Mesendoderm (in vitro differentiated cells): ENCODE measurements around the gene JPH2.
A peak's percentile ranks its signal among the peaks of the same experiment; 100 is the strongest.

ENCODE experiments used
- DNase-seq: peaks from one replicate; pipeline ENCODE4 v3.0.0; 2013
- H2AK5ac ChIP-seq: 2 replicates; pipeline ENCODE4 v1.6.1; 2013; ENCODE audit warnings: low read length, inconsistent platforms
- H2BK120ac ChIP-seq: 2 replicates; pipeline ENCODE4 v1.6.1; 2013; ENCODE audit warnings: low read depth, mild to moderate bottlenecking, low read length, moderate library complexity, mixed read lengths
- H2BK15ac ChIP-seq: replicated peaks from 2 replicates; pipeline ENCODE4 v1.6.1; 2013; ENCODE audit warnings: low read depth, mild to moderate bottlenecking, moderate library complexity
- H2BK5ac ChIP-seq: 2 replicates; pipeline ENCODE4 v1.6.1; 2013; ENCODE audit warnings: low read length, inconsistent platforms
- H3K18ac ChIP-seq: 2 replicates; pipeline ENCODE4 v1.6.1; 2013; ENCODE audit warnings: mild to moderate bottlenecking, low read length, mixed read lengths
- H3K23ac ChIP-seq: one replicate; pipeline ENCODE4 v1.6.1; 2013; ENCODE audit warnings: low read length
- H3K27ac ChIP-seq: 2 replicates; pipeline ENCODE4 v1.5.1; 2013; ENCODE audit warnings: low read depth, mild to moderate bottlenecking, inconsistent platforms, low read length, moderate library complexity
- H3K27me3 ChIP-seq: 2 replicates; pipeline ENCODE4 v1.6.1; 2013; ENCODE audit warnings: low read length, control low read depth, mild to moderate bottlenecking, inconsistent platforms; ENCODE audit not compliant: insufficient read depth, poor library complexity
- H3K36me3 ChIP-seq: 2 replicates; pipeline ENCODE4 v1.6.1; 2013; ENCODE audit warnings: low read length, inconsistent platforms; ENCODE audit not compliant: control insufficient read depth, insufficient read depth
- H3K4ac ChIP-seq: one replicate; pipeline ENCODE4 v1.6.1; 2013; ENCODE audit warnings: low read depth, mild to moderate bottlenecking, low read length, moderate library complexity
- H3K4me1 ChIP-seq: 2 replicates; pipeline ENCODE4 v1.6.1; 2013; ENCODE audit warnings: low read depth, low read length, inconsistent platforms; ENCODE audit not compliant: control insufficient read depth
- H3K4me2 ChIP-seq: 2 replicates; pipeline ENCODE4 v1.6.1; 2013; ENCODE audit warnings: low read length
- H3K4me3 ChIP-seq: 2 replicates; pipeline ENCODE4 v1.5.1; 2013; ENCODE audit warnings: mild to moderate bottlenecking, low read length
- H3K56ac ChIP-seq: one replicate; pipeline ENCODE4 v1.6.1; 2013; ENCODE audit warnings: low read length
- H3K79me1 ChIP-seq: 2 replicates; pipeline ENCODE4 v1.6.1; 2013; ENCODE audit warnings: low read length, inconsistent platforms
- H3K79me2 ChIP-seq: 2 replicates; pipeline ENCODE4 v1.6.1; 2013; ENCODE audit warnings: mild to moderate bottlenecking, low read length; ENCODE audit not compliant: control insufficient read depth, insufficient read depth
- H3K9ac ChIP-seq: 2 replicates; pipeline ENCODE4 v1.6.1; 2013; ENCODE audit warnings: low read length, inconsistent platforms
- H4K5ac ChIP-seq: one replicate; pipeline ENCODE4 v1.6.1; 2013; ENCODE audit warnings: low read length
- H4K8ac ChIP-seq: one replicate; pipeline ENCODE4 v1.6.1; 2013; ENCODE audit warnings: low read depth, mild to moderate bottlenecking, control low read depth, low read length, moderate library complexity
- WGBS: extraction: QIAGEN DNeasy Blood & Tissue Kit; methylation state at CpG from one replicate; pipeline ENCODE4 v1.1.7; 2013; ENCODE audit warnings: low lambda C conversion rate, missing lambda C conversion rate; ENCODE audit not compliant: insufficient coverage; ENCODE audit errors: extremely low coverage; 5-methylcytosine and 5-hydroxymethylcytosine counted together

Gene JPH2

DNA sequence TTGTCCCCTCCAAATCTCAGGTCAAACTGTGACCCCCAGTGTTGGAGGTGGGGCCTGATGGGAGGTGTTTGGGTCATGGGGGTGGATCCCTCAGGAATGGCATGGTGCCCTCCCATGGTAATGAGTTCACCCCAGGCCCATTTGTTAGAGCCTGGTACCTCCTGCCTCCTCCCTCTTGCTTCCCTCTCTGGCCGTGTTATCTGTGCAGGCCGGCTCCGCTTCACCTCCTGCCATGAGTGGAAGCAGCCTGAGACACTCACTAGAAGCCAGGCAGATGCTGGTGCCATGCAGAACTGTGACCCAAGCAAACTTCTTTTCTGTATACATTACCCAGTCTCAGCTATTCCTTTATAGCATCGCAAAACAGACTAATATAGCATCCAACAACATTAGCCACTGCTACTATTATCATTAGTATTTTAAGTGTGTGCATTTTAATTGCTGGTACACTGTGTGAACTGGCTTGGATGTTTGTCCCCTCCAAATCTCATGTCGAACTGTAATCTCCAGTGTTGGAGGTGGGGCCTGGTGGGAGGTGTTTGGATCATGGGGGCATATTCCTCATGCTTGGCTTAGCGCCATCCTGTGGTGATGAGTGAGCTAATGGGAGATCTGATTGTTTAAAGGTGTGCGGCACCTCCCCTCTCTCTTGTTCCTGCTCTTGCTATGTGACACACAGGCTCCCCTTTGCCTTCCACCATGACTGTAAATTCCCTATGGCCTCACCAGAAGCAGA lies 35.8 kb upstream of the JPH2 start:
- peak; percentile 71 for DNase-seq
- Histone ChIP-seq H3K9ac (no peak overlapping the region), H2BK5ac (no peak overlapping the region), H4K5ac (no peak overlapping the region), H3K18ac (no peak overlapping the region), H3K4me1 (no peaks in the 10 kb centered on the region), H3K23ac (no peak overlapping the region), H4K8ac (no peak overlapping the region), H2BK120ac (no peak overlapping the region), H3K79me2 (no peaks in the 10 kb centered on the region), H3K79me1 (no peaks in the 10 kb centered on the region), H3K4ac (no peak overlapping the region), H3K27ac (no peak overlapping the region), H3K36me3 (no peaks in the 10 kb centered on the region), H2BK15ac (no peak overlapping the region), H3K4me3 (no peak overlapping the region), H3K4me2 (no peak overlapping the region), H2AK5ac (no peak overlapping the region), H3K56ac (no peak overlapping the region), H3K27me3 (no peaks in the 10 kb centered on the region)
- no CpG with 5 or more reads among the region's 7 CpGs for WGBS

DNA sequence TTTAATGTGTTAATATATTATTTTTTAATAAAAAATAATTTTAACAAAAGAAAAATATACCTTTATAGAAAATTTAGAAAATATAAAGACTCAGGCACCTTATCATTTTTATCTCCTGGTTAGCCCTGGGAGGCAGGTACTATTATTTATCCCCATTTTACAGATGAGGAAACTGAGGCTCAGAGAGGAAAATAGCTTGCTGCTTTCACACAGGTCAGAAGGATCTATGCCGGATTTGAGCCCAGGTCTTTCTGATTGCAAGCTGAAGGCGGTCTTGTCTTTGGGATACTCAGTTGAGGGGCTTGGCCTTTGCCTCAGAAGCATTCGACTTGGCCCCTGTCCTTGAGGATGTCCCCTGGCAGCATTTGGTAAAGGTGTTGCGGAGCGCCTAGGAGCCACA lies 35.0 kb upstream of the JPH2 start:
- no peak overlapping the region for H3K18ac ChIP-seq
- no peak overlapping the region for H3K4me2 ChIP-seq
- no peak overlapping the region for H2AK5ac ChIP-seq
- DNase-seq: no peak
- WGBS: no CpG with 5 or more reads among the region's 5 CpGs
- H3K4ac ChIP-seq: no peak overlapping the region
- H3K79me1 ChIP-seq: no peaks in the 10 kb centered on the region
- H3K56ac ChIP-seq: no peak overlapping the region
- H3K27ac ChIP-seq: no peak overlapping the region
- no peak overlapping the region for H2BK5ac ChIP-seq
- no peaks in the 10 kb centered on the region for H3K27me3 ChIP-seq
- H3K79me2 ChIP-seq: no peaks in the 10 kb centered on the region
- no peak overlapping the region for H2BK120ac ChIP-seq
- H3K9ac ChIP-seq: no peak overlapping the region
- no peaks in the 10 kb centered on the region for H3K4me1 ChIP-seq
- H3K4me3 ChIP-seq: no peak overlapping the region
- H3K36me3 ChIP-seq: no peaks in the 10 kb centered on the region
- H2BK15ac ChIP-seq: no peak overlapping the region
- no peak overlapping the region for H4K5ac ChIP-seq
- no peak overlapping the region for H3K23ac ChIP-seq
- H4K8ac ChIP-seq: no peak overlapping the region

DNA sequence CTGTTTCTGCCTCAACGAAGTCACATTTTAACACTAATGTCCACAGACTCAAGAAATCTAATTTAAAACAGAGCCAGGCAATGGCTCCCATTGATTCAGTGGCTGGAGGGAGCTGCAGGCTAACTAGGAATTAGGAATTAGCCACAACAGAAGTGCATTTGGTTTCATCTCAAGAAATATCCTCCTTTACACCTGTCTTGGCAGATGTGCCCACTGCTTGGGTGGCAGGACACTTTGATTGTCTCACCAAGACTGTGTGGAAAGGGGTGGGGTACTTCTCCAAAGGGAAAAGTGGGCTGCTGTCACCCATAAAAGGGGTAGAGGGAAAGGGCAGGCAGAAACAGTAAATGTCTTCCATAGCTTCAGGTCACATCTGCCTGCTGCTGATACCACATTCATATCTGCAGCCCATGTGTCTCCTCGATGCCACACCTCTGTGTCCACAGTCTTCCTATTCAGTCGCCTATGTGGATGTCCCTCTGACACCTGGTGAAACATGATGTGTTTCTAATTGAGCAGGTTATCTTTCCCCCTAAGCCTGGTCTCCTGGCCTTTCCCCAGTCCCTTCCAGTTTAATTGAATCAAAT lies 34.5 kb upstream of the JPH2 start:
- H3K27me3 ChIP-seq: no peaks in the 10 kb centered on the region
- no peaks in the 10 kb centered on the region for H3K36me3 ChIP-seq
- no peak for DNase-seq
- no peak overlapping the region for H3K27ac ChIP-seq
- H3K56ac ChIP-seq: no peak overlapping the region
- no peak overlapping the region for H3K23ac ChIP-seq
- H2BK5ac ChIP-seq: no peak overlapping the region
- H4K5ac ChIP-seq: no peak overlapping the region
- no peak overlapping the region for H3K4me3 ChIP-seq
- no peaks in the 10 kb centered on the region for H3K79me1 ChIP-seq
- no peak overlapping the region for H2BK15ac ChIP-seq
- no peak overlapping the region for H2BK120ac ChIP-seq
- H3K9ac ChIP-seq: no peak overlapping the region
- no peak overlapping the region for H3K4ac ChIP-seq
- no peak overlapping the region for H3K4me2 ChIP-seq
- no peak overlapping the region for H2AK5ac ChIP-seq
- H4K8ac ChIP-seq: no peak overlapping the region
- H3K79me2 ChIP-seq: no peaks in the 10 kb centered on the region
- WGBS: no CpG with 5 or more reads among the region's 3 CpGs
- no peaks in the 10 kb centered on the region for H3K4me1 ChIP-seq
- H3K18ac ChIP-seq: no peak overlapping the region

DNA sequence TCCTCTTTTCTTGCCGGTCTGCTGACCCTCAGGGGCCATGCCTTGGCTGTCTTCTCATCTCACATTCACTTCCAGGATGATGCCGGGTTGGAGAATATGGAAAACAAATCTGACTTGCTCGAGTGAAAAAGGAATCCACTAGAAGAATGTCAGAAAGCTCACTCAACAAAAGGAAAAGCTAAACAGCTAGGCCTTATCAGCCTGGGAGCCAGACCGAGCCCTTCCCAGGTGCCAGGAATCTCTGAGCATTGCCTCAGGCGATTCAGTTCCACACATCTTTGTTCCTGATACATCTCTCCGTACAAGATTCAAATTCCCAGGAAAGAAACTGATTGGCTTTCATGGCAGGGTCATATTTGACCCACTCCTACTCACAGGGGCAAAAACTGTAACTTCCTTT lies 32.8 kb upstream of the JPH2 start:
- no CpG with 5 or more reads among the region's 6 CpGs for WGBS
- H3K9ac ChIP-seq: peak overlapping the region; percentile 3

DNA sequence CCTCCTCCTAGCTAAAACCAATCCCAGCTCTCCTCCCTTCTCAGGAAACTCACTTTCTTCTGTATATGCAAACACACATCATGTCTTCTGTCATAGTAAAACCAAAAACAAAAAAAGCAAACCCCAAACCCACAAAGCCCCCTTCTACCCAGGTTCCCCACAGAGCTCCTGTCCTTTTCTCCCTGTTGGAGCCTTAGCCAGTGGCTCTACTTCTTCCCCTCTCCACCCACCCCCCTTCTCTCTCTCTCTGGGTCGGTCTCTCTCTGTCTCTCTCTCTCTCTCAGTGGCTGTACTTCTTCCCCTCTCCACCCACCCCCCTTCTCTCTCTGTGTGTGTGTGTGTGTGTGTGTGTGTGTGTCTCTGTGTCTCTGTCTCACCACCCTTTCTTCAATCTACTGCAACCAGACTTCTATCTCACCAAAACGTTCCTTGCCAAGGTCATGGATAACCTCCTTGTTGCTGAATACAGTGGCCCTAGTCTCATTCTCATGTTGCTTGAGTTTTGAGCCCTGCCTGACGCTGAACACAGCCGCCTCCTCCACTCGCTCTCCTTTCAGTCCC lies 32.3 kb upstream of the JPH2 start:
- Histone ChIP-seq H3K23ac (no peak overlapping the region), H2BK5ac (no peak overlapping the region), H3K4me3 (no peak overlapping the region), H3K79me1 (no peaks in the 10 kb centered on the region), H3K56ac (peak overlapping the region; percentile 40), H2AK5ac (no peak overlapping the region), H3K9ac (peak overlapping the region; percentile 3), H4K5ac (no peak overlapping the region), H3K4me1 (no peaks in the 10 kb centered on the region), H3K36me3 (no peaks in the 10 kb centered on the region), H3K27ac (no peak overlapping the region), H3K4me2 (no peak overlapping the region), H3K27me3 (no peaks in the 10 kb centered on the region), H3K18ac (no peak overlapping the region), H3K4ac (no peak overlapping the region), H4K8ac (no peak overlapping the region), H2BK120ac (no peak overlapping the region), H2BK15ac (no peak overlapping the region), H3K79me2 (no peaks in the 10 kb centered on the region)
- no peak for DNase-seq
- WGBS: no CpG with 5 or more reads among the region's 5 CpGs

More for the DNA sequence above, 32.8 kb upstream of the JPH2 start:
- Histone ChIP-seq H3K36me3 (no peaks in the 10 kb centered on the region), H2AK5ac (no peak overlapping the region), H4K8ac (no peak overlapping the region), H3K27me3 (no peaks in the 10 kb centered on the region), H3K18ac (no peak overlapping the region), H3K4ac (no peak overlapping the region), H3K79me2 (no peaks in the 10 kb centered on the region), H2BK15ac (no peak overlapping the region), H2BK5ac (no peak overlapping the region), H3K27ac (no peak overlapping the region), H3K4me2 (no peak overlapping the region), H4K5ac (no peak overlapping the region), H3K23ac (no peak overlapping the region), H3K4me1 (no peaks in the 10 kb centered on the region), H3K4me3 (no peak overlapping the region), H2BK120ac (no peak overlapping the region), H3K56ac (no peak overlapping the region), H3K79me1 (no peaks in the 10 kb centered on the region)
- peak; percentile 47 for DNase-seq
